OCI-LY1 (cell line): ENCODE data around the gene GBE1.

Source experiments
- H2AFZ ChIP-seq: fragments of 200-600 bp; sonication (generic), shearing (Covaris generic); 2 replicates; pipeline ENCODE4 v1.6.0; 2014; ENCODE audit warnings: antibody characterized with exemption, mild to moderate bottlenecking, low read length
- H3F3A ChIP-seq: fragments of 200-600 bp; sonication (generic), shearing (Covaris generic); 2 replicates; pipeline ENCODE4 v1.6.0; 2014; ENCODE audit warnings: mild to moderate bottlenecking, antibody characterized with exemption, low read length, moderate library complexity; ENCODE audit not compliant: insufficient read depth
- H3K27ac ChIP-seq: fragments of 200-600 bp; sonication (generic); 2 replicates; pipeline ENCODE4 v1.5.1; 2014; ENCODE audit warnings: low read length, mixed run types, mild to moderate bottlenecking, low read depth; ENCODE audit not compliant: poor library complexity, severe bottlenecking
- H3K27me3 ChIP-seq: fragments of 200-600 bp; sonication (generic); 2 replicates; pipeline ENCODE4 v1.6.0; 2014; ENCODE audit warnings: antibody characterized with exemption, mild to moderate bottlenecking, low read length, moderate library complexity; ENCODE audit not compliant: insufficient read depth
- H3K36me3 ChIP-seq: fragments of 200-600 bp; sonication (generic); 2 replicates; pipeline ENCODE4 v1.6.1; 2014; ENCODE audit warnings: mild to moderate bottlenecking, antibody characterized with exemption, low read length, moderate library complexity, mixed read lengths; ENCODE audit not compliant: insufficient read depth
- H3K4me1 ChIP-seq: fragments of 200-600 bp; sonication (generic); 2 replicates; pipeline ENCODE4 v1.5.1; 2014; ENCODE audit warnings: mild to moderate bottlenecking, low read length, moderate library complexity; ENCODE audit not compliant: insufficient read depth, severe bottlenecking
- H3K4me2 ChIP-seq: fragments of 200-600 bp; sonication (generic), shearing (Covaris generic); 2 replicates; pipeline ENCODE4 v1.6.1; 2014; ENCODE audit warnings: low read length
- H3K4me3 ChIP-seq: fragments of 200-600 bp; sonication (generic); 2 replicates; pipeline ENCODE4 v1.5.1; 2014; ENCODE audit warnings: low read length, low read depth, mild to moderate bottlenecking, mixed read lengths; ENCODE audit not compliant: poor library complexity, severe bottlenecking
- H3K79me2 ChIP-seq: fragments of 200-600 bp; shearing (Covaris generic); 2 replicates; pipeline ENCODE4 v1.6.1; 2016; ENCODE audit warnings: mixed run types, low read length, mixed read lengths; ENCODE audit not compliant: insufficient read depth
- H3K9ac ChIP-seq: fragments of 200-600 bp; sonication (generic), shearing (Covaris generic); 2 replicates; pipeline ENCODE4 v1.6.1; 2014; ENCODE audit warnings: mild to moderate bottlenecking, low read length, mixed read lengths
- H3K9me2 ChIP-seq: fragments of 200-600 bp; sonication (generic), shearing (Covaris generic); 2 replicates; pipeline ENCODE4 v1.6.1; 2014; ENCODE audit warnings: low read depth, mild to moderate bottlenecking, low read length, mixed read lengths
- H3K9me3 ChIP-seq: fragments of 200-600 bp; shearing (Covaris generic); 2 replicates; pipeline ENCODE4 v1.6.1; 2014; ENCODE audit warnings: low read length, mixed read lengths
- H4K20me1 ChIP-seq: fragments of 200-600 bp; sonication (generic), shearing (Covaris generic); 2 replicates; pipeline ENCODE4 v1.6.0; 2016; ENCODE audit warnings: mild to moderate bottlenecking, low read length; ENCODE audit not compliant: insufficient read depth
- EZH2 ChIP-seq: fragments of 200-600 bp; sonication (generic), shearing (Covaris generic); IDR thresholded peaks from 2 replicates; pipeline ENCODE4 v1.8.0; 2017; ENCODE audit warnings: borderline replicate concordance, mixed run types, mild to moderate bottlenecking, antibody characterized with exemption, low read length, moderate library complexity, mixed read lengths
- TF ChIP-seq, protein P1 (sequence below): fragments of 200-600 bp; sonication (generic), shearing (Covaris generic); IDR thresholded peaks from 2 replicates; pipeline ENCODE4 v1.5.1; 2017; ENCODE audit warnings: mild to moderate bottlenecking, antibody characterized with exemption, low read length, moderate library complexity, mixed read lengths

GBE1 gene

DNA sequence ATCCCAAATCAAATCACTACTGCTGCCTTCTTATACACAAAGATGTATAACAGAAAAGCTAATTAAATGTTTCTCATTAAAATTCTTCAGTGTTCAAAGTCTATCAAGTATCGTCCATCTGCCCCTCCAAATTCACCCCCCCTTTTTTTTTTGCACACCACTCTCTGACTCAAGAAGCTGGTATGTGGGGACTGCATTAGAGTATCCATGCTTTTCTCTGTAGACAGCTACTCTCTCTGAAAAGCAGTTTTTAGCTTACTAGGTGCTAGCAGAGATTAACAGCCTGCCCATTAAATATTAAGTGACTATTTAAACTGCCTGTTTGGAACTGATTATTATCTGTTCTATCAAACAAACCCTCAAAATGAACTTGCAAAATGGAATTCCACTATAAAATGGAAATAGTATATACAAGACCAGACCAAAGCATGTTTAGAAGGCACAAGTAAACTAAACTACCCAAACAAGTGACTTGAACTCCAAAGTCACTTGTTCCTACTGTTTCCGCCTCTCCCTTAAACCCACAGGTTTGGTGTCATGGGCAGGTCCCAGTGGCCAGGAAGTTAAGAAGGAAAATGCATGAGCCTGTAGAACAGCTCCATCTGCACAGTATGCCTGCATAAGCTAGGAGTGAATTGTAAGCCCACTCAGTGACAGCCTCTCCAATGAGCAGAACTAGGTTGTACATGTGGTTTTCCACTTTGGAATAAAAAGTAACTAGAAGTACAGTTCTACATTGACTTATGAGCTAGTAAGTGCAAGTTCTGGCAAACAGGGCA lies 32.5 kb downstream of the GBE1 start:
- no peak for TF ChIP-seq EZH2
- TF ChIP-seq, protein P1, sequence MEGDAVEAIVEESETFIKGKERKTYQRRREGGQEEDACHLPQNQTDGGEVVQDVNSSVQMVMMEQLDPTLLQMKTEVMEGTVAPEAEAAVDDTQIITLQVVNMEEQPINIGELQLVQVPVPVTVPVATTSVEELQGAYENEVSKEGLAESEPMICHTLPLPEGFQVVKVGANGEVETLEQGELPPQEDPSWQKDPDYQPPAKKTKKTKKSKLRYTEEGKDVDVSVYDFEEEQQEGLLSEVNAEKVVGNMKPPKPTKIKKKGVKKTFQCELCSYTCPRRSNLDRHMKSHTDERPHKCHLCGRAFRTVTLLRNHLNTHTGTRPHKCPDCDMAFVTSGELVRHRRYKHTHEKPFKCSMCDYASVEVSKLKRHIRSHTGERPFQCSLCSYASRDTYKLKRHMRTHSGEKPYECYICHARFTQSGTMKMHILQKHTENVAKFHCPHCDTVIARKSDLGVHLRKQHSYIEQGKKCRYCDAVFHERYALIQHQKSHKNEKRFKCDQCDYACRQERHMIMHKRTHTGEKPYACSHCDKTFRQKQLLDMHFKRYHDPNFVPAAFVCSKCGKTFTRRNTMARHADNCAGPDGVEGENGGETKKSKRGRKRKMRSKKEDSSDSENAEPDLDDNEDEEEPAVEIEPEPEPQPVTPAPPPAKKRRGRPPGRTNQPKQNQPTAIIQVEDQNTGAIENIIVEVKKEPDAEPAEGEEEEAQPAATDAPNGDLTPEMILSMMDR, result no peak
- no peaks in the 10 kb centered on the region for H4K20me1 ChIP-seq
- no peaks in the 10 kb centered on the region for H3K36me3 ChIP-seq
- H3K4me2 ChIP-seq, result no peak overlapping the region
- peaks cover 8% of the 10 kb centered on the region for H3K4me1 ChIP-seq
- H3K9me3 ChIP-seq, result no peaks in the 10 kb centered on the region
- no peaks in the 10 kb centered on the region for H3F3A ChIP-seq
- no peaks in the 10 kb centered on the region for H3K9me2 ChIP-seq
- no peak overlapping the region for H2AFZ ChIP-seq
- no peaks in the 10 kb centered on the region for H3K27me3 ChIP-seq
- H3K27ac ChIP-seq, result no peak overlapping the region
- no peaks in the 10 kb centered on the region for H3K79me2 ChIP-seq
- no peak overlapping the region for H3K9ac ChIP-seq
- H3K4me3 ChIP-seq, result no peak overlapping the region

DNA sequence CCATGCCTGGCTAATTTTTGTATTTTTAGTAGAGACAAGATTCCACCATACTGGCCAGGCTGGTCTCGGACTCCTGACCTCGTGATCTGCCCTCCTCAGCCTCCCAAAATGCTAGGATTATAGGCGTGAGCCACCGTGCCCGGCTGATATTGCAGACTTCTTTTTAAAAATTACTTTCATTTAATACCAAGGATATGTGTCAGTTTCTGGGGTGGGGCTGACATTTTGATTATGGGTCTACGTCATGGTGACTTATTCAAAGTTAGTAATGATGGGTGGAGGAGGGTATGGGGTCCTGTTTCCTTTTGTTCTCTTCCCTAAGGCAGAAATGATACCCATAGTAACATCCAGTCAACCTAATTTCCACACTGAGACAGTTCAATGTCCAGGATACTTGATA lies 34.7 kb downstream of the GBE1 start:
- Histone ChIP-seq H4K20me1 (no peaks in the 10 kb centered on the region), H3K4me2 (no peak overlapping the region), H3K9me2 (no peaks in the 10 kb centered on the region), H3K9ac (no peak overlapping the region), H3K27ac (no peak overlapping the region), H3K79me2 (no peaks in the 10 kb centered on the region), H3K27me3 (no peaks in the 10 kb centered on the region), H3K4me3 (no peak overlapping the region), H3K36me3 (no peaks in the 10 kb centered on the region), H3K9me3 (no peaks in the 10 kb centered on the region), H3F3A (no peaks in the 10 kb centered on the region), H3K4me1 (peaks cover 18% of the 10 kb centered on the region), H2AFZ (no peak overlapping the region)
- TF ChIP-seq, protein P1, result no peak
- TF ChIP-seq EZH2, result no peak

DNA sequence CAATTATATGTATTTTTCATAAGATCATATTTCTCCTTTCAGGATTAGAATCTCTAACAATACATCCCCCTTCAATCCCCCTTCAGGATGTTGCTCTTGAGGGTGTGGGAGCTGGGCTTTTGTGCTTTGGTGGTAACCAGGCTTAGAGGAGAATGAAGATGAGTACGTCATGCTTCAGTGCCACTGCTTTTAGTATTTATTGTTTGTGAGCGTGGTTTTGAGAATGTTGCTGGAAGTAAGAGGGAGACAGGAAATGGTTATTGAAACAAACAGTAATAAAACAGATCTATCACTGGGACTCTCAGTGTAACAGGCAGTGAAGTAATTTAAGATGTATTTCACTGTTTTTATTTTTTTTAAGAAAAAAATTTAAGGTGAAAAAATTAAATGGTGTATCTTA lies 35.3 kb downstream of the GBE1 start:
- TF ChIP-seq EZH2, result no peak
- TF ChIP-seq, protein P1, result no peak
- no peak overlapping the region for H3K4me3 ChIP-seq
- H3K4me2 ChIP-seq, result no peak overlapping the region
- H4K20me1 ChIP-seq, result no peaks in the 10 kb centered on the region
- H3K9me3 ChIP-seq, result no peaks in the 10 kb centered on the region
- H3K9me2 ChIP-seq, result no peaks in the 10 kb centered on the region
- peaks cover 18% of the 10 kb centered on the region for H3K4me1 ChIP-seq
- H3K79me2 ChIP-seq, result no peaks in the 10 kb centered on the region
- H3K9ac ChIP-seq, result no peak overlapping the region
- no peak overlapping the region for H2AFZ ChIP-seq
- H3K36me3 ChIP-seq, result no peaks in the 10 kb centered on the region
- H3K27ac ChIP-seq, result no peak overlapping the region
- no peaks in the 10 kb centered on the region for H3K27me3 ChIP-seq
- no peaks in the 10 kb centered on the region for H3F3A ChIP-seq
